Stimulated activated naive CD8-positive, alpha-beta T cell treated with anti-CD3 and anti-CD28 coated beads, Interleukin-15, Interleukin-2, amounts not matched to agents 100 ng/mL and 50 ng/mL, for 24 hours (primary cell): ENCODE results near the gene FOSB.
A peak's percentile ranks its signal among the peaks of the same experiment; 100 is the strongest.

Source experiments
- H3K27ac Mint-ChIP-seq: one replicate; pipeline ENCODE4 v1.8.0; 2021; ENCODE audit warnings: mild to moderate bottlenecking, mixed read lengths
- H3K27me3 Mint-ChIP-seq: one replicate; pipeline ENCODE4 v1.8.0; 2021; ENCODE audit warnings: mixed read lengths
- H3K36me3 Mint-ChIP-seq: one replicate; pipeline ENCODE4 v1.8.0; 2021; ENCODE audit warnings: low read depth, mixed read lengths
- H3K4me1 Mint-ChIP-seq: one replicate; pipeline ENCODE4 v1.8.0; 2021; ENCODE audit warnings: low read depth, mixed read lengths
- H3K4me3 Mint-ChIP-seq: one replicate; pipeline ENCODE4 v1.8.0; 2021; ENCODE audit warnings: mild to moderate bottlenecking, mixed read lengths
- H3K9me3 Mint-ChIP-seq: one replicate; pipeline ENCODE4 v1.8.0; 2021; ENCODE audit warnings: mixed read lengths

FOSB gene

GRCh38 chr19:45437328-45437727, 30.5 kb upstream of the FOSB start:
- Mint-ChIP-seq H3K36me3 (no peaks in the 10 kb centered on the region), H3K4me1 (peaks cover 15% of the 10 kb centered on the region), H3K9me3 (no peaks in the 10 kb centered on the region), H3K4me3 (no peak overlapping the region), H3K27me3 (no peaks in the 10 kb centered on the region), H3K27ac (no peak overlapping the region)

- Mint-ChIP-seq H3K27ac (no peak overlapping the region), H3K9me3 (no peaks in the 10 kb centered on the region), H3K4me1 (peaks cover 30% of the 10 kb centered on the region), H3K27me3 (no peaks in the 10 kb centered on the region), H3K4me3 (no peak overlapping the region), H3K36me3 (no peaks in the 10 kb centered on the region)
Measured at GRCh38 chr19:45439190-45439568, 28.6 kb upstream of the FOSB start.

- Mint-ChIP-seq H3K4me3 (peak overlapping the region; percentile 72), H3K36me3 (no peaks in the 10 kb centered on the region), H3K27ac (no peak overlapping the region), H3K4me1 (peaks cover 36% of the 10 kb centered on the region), H3K27me3 (no peaks in the 10 kb centered on the region), H3K9me3 (no peaks in the 10 kb centered on the region)
Measured at GRCh38 chr19:45439569-45440258, 28.1 kb upstream of the FOSB start.

- H3K27ac Mint-ChIP-seq: peak overlapping the region; percentile 69
- H3K27me3 Mint-ChIP-seq: no peaks in the 10 kb centered on the region
- peaks cover 39% of the 10 kb centered on the region for H3K4me1 Mint-ChIP-seq
- H3K36me3 Mint-ChIP-seq: no peaks in the 10 kb centered on the region
- H3K9me3 Mint-ChIP-seq: no peaks in the 10 kb centered on the region
- peak overlapping the region; percentile 72 for H3K4me3 Mint-ChIP-seq
Measured at GRCh38 chr19:45440259-45440638, 27.5 kb upstream of the FOSB start.

- H3K27me3 Mint-ChIP-seq: no peaks in the 10 kb centered on the region
- H3K27ac Mint-ChIP-seq: peak overlapping the region; percentile 69
- H3K36me3 Mint-ChIP-seq: no peaks in the 10 kb centered on the region
- peak overlapping the region; percentile 72 for H3K4me3 Mint-ChIP-seq
- peaks cover 44% of the 10 kb centered on the region for H3K4me1 Mint-ChIP-seq
- H3K9me3 Mint-ChIP-seq: no peaks in the 10 kb centered on the region
Measured at GRCh38 chr19:45440873-45441654, 26.7 kb upstream of the FOSB start.

- no peak overlapping the region for H3K27ac Mint-ChIP-seq
- H3K4me1 Mint-ChIP-seq: peaks cover 50% of the 10 kb centered on the region
- H3K27me3 Mint-ChIP-seq: no peaks in the 10 kb centered on the region
- peak overlapping the region; percentile 80 for H3K4me3 Mint-ChIP-seq
- H3K36me3 Mint-ChIP-seq: peaks cover 1% of the 10 kb centered on the region
- no peaks in the 10 kb centered on the region for H3K9me3 Mint-ChIP-seq
Measured at GRCh38 chr19:45442408-45442777, 25.4 kb upstream of the FOSB start.

GRCh38 chr19:45442778-45443461, 24.9 kb upstream of the FOSB start:
- Mint-ChIP-seq H3K36me3 (peaks cover 4% of the 10 kb centered on the region), H3K27ac (peak overlapping the region; percentile 70), H3K9me3 (no peaks in the 10 kb centered on the region), H3K27me3 (no peaks in the 10 kb centered on the region), H3K4me3 (peak overlapping the region; percentile 80), H3K4me1 (peaks cover 53% of the 10 kb centered on the region)

GRCh38 chr19:45443462-45444317, 24.1 kb upstream of the FOSB start:
- Mint-ChIP-seq H3K36me3 (peaks cover 4% of the 10 kb centered on the region), H3K27ac (peak overlapping the region; percentile 77), H3K4me3 (peak overlapping the region; percentile 80), H3K9me3 (no peaks in the 10 kb centered on the region), H3K27me3 (no peaks in the 10 kb centered on the region), H3K4me1 (peaks cover 56% of the 10 kb centered on the region)

- Mint-ChIP-seq H3K9me3 (no peaks in the 10 kb centered on the region), H3K27ac (peak overlapping the region; percentile 70), H3K27me3 (no peaks in the 10 kb centered on the region), H3K36me3 (peaks cover 4% of the 10 kb centered on the region), H3K4me1 (peaks cover 62% of the 10 kb centered on the region), H3K4me3 (peak overlapping the region; percentile 80)
Measured at GRCh38 chr19:45444318-45445041, 23.3 kb upstream of the FOSB start.

- Mint-ChIP-seq H3K27me3 (no peaks in the 10 kb centered on the region), H3K4me1 (peaks cover 66% of the 10 kb centered on the region), H3K27ac (no peak overlapping the region), H3K9me3 (no peaks in the 10 kb centered on the region), H3K36me3 (peaks cover 4% of the 10 kb centered on the region), H3K4me3 (peak overlapping the region; percentile 77)
Measured at GRCh38 chr19:45445139-45445538, 22.7 kb upstream of the FOSB start.

GRCh38 chr19:45446295-45446694, 21.5 kb upstream of the FOSB start:
- Mint-ChIP-seq H3K36me3 (peaks cover 4% of the 10 kb centered on the region), H3K4me1 (peaks cover 62% of the 10 kb centered on the region), H3K4me3 (no peak overlapping the region), H3K27ac (no peak overlapping the region), H3K9me3 (no peaks in the 10 kb centered on the region), H3K27me3 (no peaks in the 10 kb centered on the region)

GRCh38 chr19:45446944-45447343, 20.9 kb upstream of the FOSB start:
- Mint-ChIP-seq H3K27ac (no peak overlapping the region), H3K9me3 (no peaks in the 10 kb centered on the region), H3K36me3 (peaks cover 4% of the 10 kb centered on the region), H3K4me1 (peaks cover 68% of the 10 kb centered on the region), H3K4me3 (no peak overlapping the region), H3K27me3 (no peaks in the 10 kb centered on the region)

- Mint-ChIP-seq H3K4me3 (peak overlapping the region; percentile 33), H3K9me3 (no peaks in the 10 kb centered on the region), H3K4me1 (peaks cover 61% of the 10 kb centered on the region), H3K36me3 (peaks cover 4% of the 10 kb centered on the region), H3K27ac (peak overlapping the region; percentile 9), H3K27me3 (no peaks in the 10 kb centered on the region)
Measured at GRCh38 chr19:45448425-45448756, 19.4 kb upstream of the FOSB start.

GRCh38 chr19:45448887-45449299, 18.9 kb upstream of the FOSB start:
- H3K4me3 Mint-ChIP-seq: peak overlapping the region; percentile 97
- peaks cover 4% of the 10 kb centered on the region for H3K36me3 Mint-ChIP-seq
- H3K9me3 Mint-ChIP-seq: no peaks in the 10 kb centered on the region
- H3K27ac Mint-ChIP-seq: peak overlapping the region; percentile 74
- peaks cover 58% of the 10 kb centered on the region for H3K4me1 Mint-ChIP-seq
- no peaks in the 10 kb centered on the region for H3K27me3 Mint-ChIP-seq
